Left ventricle myocardium inferior (tissue), 1 donor: ENCODE measurements around the gene GLIS2. TPM values are rescaled to one million over a fixed set of nuclear protein-coding genes. Genes with fewer than 3 reads are reported as not detected.

ENCODE experiments used
- DNase-seq: peaks from one replicate; pipeline ENCODE4 v3.0.0-alpha.2; 2020
- H3K27ac ChIP-seq: fragments of 200-600 bp; replicated peaks from 2 replicates; pipeline ENCODE4 v1.8.0; 2021
- H3K27me3 ChIP-seq: fragments of 200-600 bp; 2 replicates; pipeline ENCODE4 v1.8.0; 2021; ENCODE audit warnings: low read depth
- H3K36me3 ChIP-seq: fragments of 200-600 bp; 2 replicates; pipeline ENCODE4 v1.8.0; 2021
- H3K4me1 ChIP-seq: fragments of 200-600 bp; 2 replicates; pipeline ENCODE4 v1.8.0; 2021
- H3K4me3 ChIP-seq: fragments of 200-600 bp; 2 replicates; pipeline ENCODE4 v1.8.0; 2021; ENCODE audit warnings: mild to moderate bottlenecking, moderate library complexity
- H3K9me3 ChIP-seq: fragments of 200-600 bp; replicated peaks from 2 replicates; pipeline ENCODE4 v1.8.0; 2021
- CTCF ChIP-seq: fragments of 200-600 bp; IDR thresholded peaks from 2 replicates; pipeline ENCODE4 v1.8.0; 2021; ENCODE audit warnings: antibody characterized with exemption, mild to moderate bottlenecking, borderline replicate concordance
- intact Hi-C: fragments of 100-400 bp; cut with micrococcal nuclease; formaldehyde crosslinking; loops from one replicate; pipeline ENCODE4 v1.11.0; 2022
- total RNA-seq: library from RNA; stranded (reverse); fragmentation: NEBNext Ultra II Directional; extraction: Animal tissue kit (Norgen Biotek cat#: 25700); gene quantifications from one replicate; pipeline ENCODE4 v1.2.1, GENCODE V29; 2021
- donor health status: DM: no; HTN: yes; CAD: no; lungs with severe emphysema.

Gene GLIS2
- total RNA-seq, 1 donor from 2014 or later: 17.2 TPM

GRCh38 chr16:4373356-4373908 is 57.6 kb downstream of the GLIS2 start:
- Histone ChIP-seq H3K4me1 (peaks cover 98% of the 10 kb centered on the region), H3K27me3 (no peaks in the 10 kb centered on the region), H3K9me3 (no peaks in the 10 kb centered on the region), H3K4me3 (peak overlapping the region; percentile 75), H3K36me3 (no peaks in the 10 kb centered on the region), H3K27ac (peak overlapping the region; percentile 82)
- TF ChIP-seq CTCF: no peak
- intact Hi-C loops: no loop called here
- DNase-seq: peak; percentile 18

GRCh38 chr16:4373909-4374742 is 58.3 kb downstream of the GLIS2 start:
- Histone ChIP-seq H3K36me3 (no peaks in the 10 kb centered on the region), H3K27ac (peak overlapping the region; percentile 82), H3K9me3 (no peaks in the 10 kb centered on the region), H3K27me3 (no peaks in the 10 kb centered on the region), H3K4me1 (peaks cover 99% of the 10 kb centered on the region), H3K4me3 (peak overlapping the region; percentile 75)
- TF ChIP-seq CTCF: no peak
- intact Hi-C loops: no loop called here
- peak; percentile 68 for DNase-seq

GRCh38 chr16:4375717-4376116 is 59.9 kb downstream of the GLIS2 start:
- intact Hi-C loops: no loop called here
- Histone ChIP-seq H3K4me1 (peaks cover 97% of the 10 kb centered on the region), H3K27ac (peak overlapping the region; percentile 82), H3K4me3 (peak overlapping the region; percentile 75), H3K27me3 (no peaks in the 10 kb centered on the region), H3K9me3 (no peaks in the 10 kb centered on the region), H3K36me3 (peaks cover 4% of the 10 kb centered on the region)
- TF ChIP-seq CTCF: no peak
- DNase-seq: no peak

- Histone ChIP-seq H3K4me3 (peak overlapping the region; percentile 75), H3K4me1 (peaks cover 92% of the 10 kb centered on the region), H3K27me3 (no peaks in the 10 kb centered on the region), H3K9me3 (no peaks in the 10 kb centered on the region), H3K27ac (peak overlapping the region; percentile 82), H3K36me3 (peaks cover 10% of the 10 kb centered on the region)
- TF ChIP-seq CTCF: no peak
- peak; percentile 91 for DNase-seq
- intact Hi-C loops: no loop called here
Observed at GRCh38 chr16:4376126-4376892, 60.4 kb downstream of the GLIS2 start.

GRCh38 chr16:4376893-4377572 is 61.2 kb downstream of the GLIS2 start:
- H3K27ac ChIP-seq: peak overlapping the region; percentile 82
- H3K9me3 ChIP-seq: no peaks in the 10 kb centered on the region
- H3K4me1 ChIP-seq: peaks cover 85% of the 10 kb centered on the region
- no peak for TF ChIP-seq CTCF
- DNase-seq: no peak
- peaks cover 16% of the 10 kb centered on the region for H3K36me3 ChIP-seq
- H3K27me3 ChIP-seq: no peaks in the 10 kb centered on the region
- peak overlapping the region; percentile 75 for H3K4me3 ChIP-seq
- intact Hi-C loops: no loop called here
